ENCODE data around the gene PRUNE1.

- TF ChIP-seq, protein P1, sequence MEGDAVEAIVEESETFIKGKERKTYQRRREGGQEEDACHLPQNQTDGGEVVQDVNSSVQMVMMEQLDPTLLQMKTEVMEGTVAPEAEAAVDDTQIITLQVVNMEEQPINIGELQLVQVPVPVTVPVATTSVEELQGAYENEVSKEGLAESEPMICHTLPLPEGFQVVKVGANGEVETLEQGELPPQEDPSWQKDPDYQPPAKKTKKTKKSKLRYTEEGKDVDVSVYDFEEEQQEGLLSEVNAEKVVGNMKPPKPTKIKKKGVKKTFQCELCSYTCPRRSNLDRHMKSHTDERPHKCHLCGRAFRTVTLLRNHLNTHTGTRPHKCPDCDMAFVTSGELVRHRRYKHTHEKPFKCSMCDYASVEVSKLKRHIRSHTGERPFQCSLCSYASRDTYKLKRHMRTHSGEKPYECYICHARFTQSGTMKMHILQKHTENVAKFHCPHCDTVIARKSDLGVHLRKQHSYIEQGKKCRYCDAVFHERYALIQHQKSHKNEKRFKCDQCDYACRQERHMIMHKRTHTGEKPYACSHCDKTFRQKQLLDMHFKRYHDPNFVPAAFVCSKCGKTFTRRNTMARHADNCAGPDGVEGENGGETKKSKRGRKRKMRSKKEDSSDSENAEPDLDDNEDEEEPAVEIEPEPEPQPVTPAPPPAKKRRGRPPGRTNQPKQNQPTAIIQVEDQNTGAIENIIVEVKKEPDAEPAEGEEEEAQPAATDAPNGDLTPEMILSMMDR (IDR thresholded peaks at IDR 0.05): no peak
- no peak for TF ChIP-seq POLR2A (IDR thresholded peaks at IDR 0.05)
Measured at GRCh38 chr1:150973258-150973835, 34.9 kb upstream of the PRUNE1 start.
